ENCODE results near the gene WNT7A.

The WNT7A gene

DNA sequence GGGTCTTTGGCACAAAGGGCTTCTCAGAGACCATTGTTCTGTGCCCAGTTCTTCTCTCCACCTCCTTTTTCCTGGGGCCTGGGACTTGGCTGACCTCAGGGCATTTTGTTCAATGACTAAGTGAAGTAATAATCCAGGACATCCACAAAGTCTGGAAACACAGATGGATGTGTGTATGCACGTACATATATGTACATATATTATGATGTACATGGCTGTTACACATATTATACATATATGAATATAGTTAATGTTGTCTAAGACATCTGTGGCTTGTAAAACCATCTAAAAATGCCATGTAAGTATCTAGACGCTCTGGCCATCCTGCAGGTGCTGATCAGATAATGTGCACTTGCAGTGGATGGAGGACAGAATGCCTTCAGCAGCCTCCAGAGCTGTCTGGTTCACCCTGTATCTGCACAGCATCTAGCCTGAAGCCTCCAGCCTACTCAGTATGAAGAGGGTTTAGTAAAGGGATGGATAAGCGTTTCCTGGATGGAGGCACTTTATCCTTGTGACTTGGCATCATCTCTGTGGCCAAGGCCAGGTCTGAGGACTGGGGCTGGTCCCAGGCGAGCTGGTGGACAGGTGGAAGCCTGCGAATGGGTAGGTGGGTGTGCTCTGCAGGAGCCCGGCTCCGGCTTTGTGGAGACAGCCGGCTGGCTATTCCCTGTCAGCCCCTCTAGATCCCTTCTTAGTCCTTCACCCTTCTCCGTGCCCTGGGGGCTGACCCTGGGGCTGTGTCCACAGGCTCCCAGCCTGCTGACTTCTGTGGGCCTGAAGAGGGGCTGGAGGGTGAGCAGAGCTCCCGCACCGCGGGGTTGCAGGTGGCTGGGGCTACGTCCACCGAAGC lies 88.4 kb downstream of the WNT7A start:
- no peak for TF ChIP-seq EZH2phosphoT487 (IDR thresholded peaks at IDR 0.05; ENCODE audit: borderline replicate concordance)
- TF ChIP-seq, protein P1, sequence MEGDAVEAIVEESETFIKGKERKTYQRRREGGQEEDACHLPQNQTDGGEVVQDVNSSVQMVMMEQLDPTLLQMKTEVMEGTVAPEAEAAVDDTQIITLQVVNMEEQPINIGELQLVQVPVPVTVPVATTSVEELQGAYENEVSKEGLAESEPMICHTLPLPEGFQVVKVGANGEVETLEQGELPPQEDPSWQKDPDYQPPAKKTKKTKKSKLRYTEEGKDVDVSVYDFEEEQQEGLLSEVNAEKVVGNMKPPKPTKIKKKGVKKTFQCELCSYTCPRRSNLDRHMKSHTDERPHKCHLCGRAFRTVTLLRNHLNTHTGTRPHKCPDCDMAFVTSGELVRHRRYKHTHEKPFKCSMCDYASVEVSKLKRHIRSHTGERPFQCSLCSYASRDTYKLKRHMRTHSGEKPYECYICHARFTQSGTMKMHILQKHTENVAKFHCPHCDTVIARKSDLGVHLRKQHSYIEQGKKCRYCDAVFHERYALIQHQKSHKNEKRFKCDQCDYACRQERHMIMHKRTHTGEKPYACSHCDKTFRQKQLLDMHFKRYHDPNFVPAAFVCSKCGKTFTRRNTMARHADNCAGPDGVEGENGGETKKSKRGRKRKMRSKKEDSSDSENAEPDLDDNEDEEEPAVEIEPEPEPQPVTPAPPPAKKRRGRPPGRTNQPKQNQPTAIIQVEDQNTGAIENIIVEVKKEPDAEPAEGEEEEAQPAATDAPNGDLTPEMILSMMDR (conservative IDR thresholded peaks at IDR 0.05; ENCODE audit: low read length) = no peak

DNA sequence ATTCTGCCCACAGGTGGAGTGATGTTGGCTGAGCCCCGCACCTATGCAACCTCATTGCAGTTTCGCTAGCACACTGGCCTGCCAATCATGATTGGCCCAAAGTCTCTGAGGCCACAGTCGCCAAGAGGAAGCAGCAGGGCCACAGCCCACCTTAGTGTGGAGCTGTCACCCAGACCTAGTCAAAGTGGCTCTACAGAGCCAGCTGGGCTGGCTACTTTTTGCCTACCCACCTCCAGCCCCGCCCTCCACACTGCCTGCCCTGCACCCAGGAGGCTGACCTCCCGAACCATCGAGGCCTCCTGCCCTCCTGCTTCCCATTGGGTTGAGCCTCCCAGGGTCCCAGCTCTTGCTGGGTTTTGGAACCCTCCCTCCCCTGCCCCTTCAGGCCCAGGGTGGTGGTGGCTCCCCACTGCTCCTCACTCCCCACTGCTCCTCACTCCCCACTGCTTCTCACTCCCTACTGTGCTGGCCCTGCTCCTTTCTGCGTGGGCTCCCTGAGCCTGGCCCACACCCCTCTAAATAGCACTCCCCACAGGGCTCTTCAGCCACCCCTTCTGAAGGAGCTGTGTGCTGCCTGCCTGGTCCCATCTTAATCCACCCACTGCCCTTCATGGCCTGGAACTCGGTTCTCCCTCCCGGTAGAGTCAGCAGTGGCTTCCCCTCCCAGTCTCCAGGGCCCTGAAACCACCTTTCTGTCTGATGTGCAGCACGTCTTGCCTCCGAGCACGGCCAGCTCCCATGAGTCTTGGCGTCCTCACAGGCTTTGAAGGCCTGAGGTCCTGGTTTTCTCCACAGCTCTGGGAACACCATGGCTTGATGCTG lies 89.3 kb downstream of the WNT7A start:
- Histone ChIP-seq H2AFZ (ENCODE audit: low read length) (no peak overlapping the region), H3K9me3 (ENCODE audit: insufficient read depth, low read depth, low read length) (no peaks in the 10 kb centered on the region), H3K4me3 (ENCODE audit: low read length, poor library complexity, severe bottlenecking) (no peak overlapping the region), H3K4me2 (ENCODE audit: low read depth, low read length, poor library complexity, severe bottlenecking) (no peak overlapping the region), H3K9ac (ENCODE audit: low read depth, low read length, poor library complexity, severe bottlenecking) (no peak overlapping the region), H3K79me2 (ENCODE audit: insufficient read depth, low read length) (no peaks in the 10 kb centered on the region), H3K9me2 (replicated peaks; ENCODE audit: low read depth, low read length) (no peaks in the 10 kb centered on the region), H3K36me3 (ENCODE audit: insufficient read depth, low read length) (no peaks in the 10 kb centered on the region), H3K27me3 (ENCODE audit: insufficient read depth, low read length, poor library complexity, severe bottlenecking) (no peaks in the 10 kb centered on the region), H3F3A (ENCODE audit: low read depth) (no peaks in the 10 kb centered on the region), H4K20me1 (ENCODE audit: insufficient read depth, low read length, poor library complexity, severe bottlenecking) (no peaks in the 10 kb centered on the region), H3K4me1 (ENCODE audit: insufficient read depth, low read length, poor library complexity, severe bottlenecking) (no peaks in the 10 kb centered on the region)
- TF ChIP-seq, protein P1 (conservative IDR thresholded peaks at IDR 0.05; ENCODE audit: low read length) = no peak
- no peak for TF ChIP-seq EZH2phosphoT487 (IDR thresholded peaks at IDR 0.05; ENCODE audit: borderline replicate concordance)

More for the DNA sequence above, 88.4 kb downstream of the WNT7A start:
- Histone ChIP-seq H3K4me2 (ENCODE audit: low read depth, low read length, poor library complexity, severe bottlenecking) (no peak overlapping the region), H2AFZ (ENCODE audit: low read length) (no peak overlapping the region), H3K4me3 (ENCODE audit: low read length, poor library complexity, severe bottlenecking) (no peak overlapping the region), H3K9me2 (replicated peaks; ENCODE audit: low read depth, low read length) (no peaks in the 10 kb centered on the region), H3K9me3 (ENCODE audit: insufficient read depth, low read depth, low read length) (no peaks in the 10 kb centered on the region), H3K4me1 (ENCODE audit: insufficient read depth, low read length, poor library complexity, severe bottlenecking) (no peaks in the 10 kb centered on the region), H3K36me3 (ENCODE audit: insufficient read depth, low read length) (no peaks in the 10 kb centered on the region), H3F3A (ENCODE audit: low read depth) (no peaks in the 10 kb centered on the region), H4K20me1 (ENCODE audit: insufficient read depth, low read length, poor library complexity, severe bottlenecking) (no peaks in the 10 kb centered on the region), H3K9ac (ENCODE audit: low read depth, low read length, poor library complexity, severe bottlenecking) (no peak overlapping the region), H3K27me3 (ENCODE audit: insufficient read depth, low read length, poor library complexity, severe bottlenecking) (no peaks in the 10 kb centered on the region), H3K79me2 (ENCODE audit: insufficient read depth, low read length) (no peaks in the 10 kb centered on the region)

DNA sequence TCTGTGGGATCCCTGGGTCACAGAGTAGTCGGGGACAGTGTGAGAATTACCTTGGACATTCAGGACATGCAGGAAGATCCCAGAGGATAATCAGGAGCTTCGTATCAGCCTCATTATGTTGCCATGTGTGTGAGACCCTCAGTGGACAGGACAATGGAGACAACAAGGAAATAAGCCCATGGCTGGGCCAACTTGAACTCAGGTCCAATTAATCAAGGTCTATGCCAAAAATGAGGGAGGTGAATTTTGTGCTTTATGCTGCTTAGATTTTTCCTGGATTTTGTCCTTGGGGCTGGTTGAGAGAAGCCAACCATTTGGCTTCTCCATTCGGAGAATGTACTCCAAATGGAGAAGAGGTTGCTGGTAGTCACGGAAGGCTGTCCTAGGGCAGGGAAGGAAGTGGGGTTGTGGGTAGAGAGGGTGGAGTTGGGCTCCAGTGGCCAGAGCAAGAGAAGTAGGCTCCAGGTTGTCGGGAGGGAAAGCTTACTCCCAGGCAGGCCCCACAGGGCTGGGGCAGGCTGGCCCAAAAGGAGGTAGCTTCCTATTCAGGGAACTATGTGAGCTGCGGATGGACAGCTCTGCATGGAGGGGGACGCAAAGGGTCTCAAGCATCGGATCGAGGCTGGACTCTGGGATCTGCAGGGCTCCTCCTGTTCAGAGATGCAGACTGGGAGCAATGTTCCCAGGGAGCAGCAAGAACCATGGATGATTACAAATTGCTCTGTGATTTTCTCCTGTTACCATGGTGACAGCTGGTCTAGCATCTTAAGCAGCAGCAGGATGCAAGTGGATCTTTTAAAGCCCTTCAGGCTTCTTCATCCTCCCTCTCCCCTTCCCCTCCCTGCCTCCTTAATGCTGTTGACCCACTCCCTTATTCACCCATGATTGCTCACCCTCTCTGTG lies 91.1 kb downstream of the WNT7A start:
- TF ChIP-seq, protein P1 (conservative IDR thresholded peaks at IDR 0.05; ENCODE audit: low read length) = no peak
- TF ChIP-seq EZH2phosphoT487 (IDR thresholded peaks at IDR 0.05; ENCODE audit: borderline replicate concordance) = no peak
- H3K9ac ChIP-seq (ENCODE audit: low read depth, low read length, poor library complexity, severe bottlenecking) = no peak overlapping the region
- H3K27me3 ChIP-seq (ENCODE audit: insufficient read depth, low read length, poor library complexity, severe bottlenecking) = no peaks in the 10 kb centered on the region
- no peak overlapping the region for H3K4me3 ChIP-seq (ENCODE audit: low read length, poor library complexity, severe bottlenecking)
- H3K4me2 ChIP-seq (ENCODE audit: low read depth, low read length, poor library complexity, severe bottlenecking) = no peak overlapping the region
- no peaks in the 10 kb centered on the region for H3K36me3 ChIP-seq (ENCODE audit: insufficient read depth, low read length)
- H3K9me3 ChIP-seq (ENCODE audit: insufficient read depth, low read depth, low read length) = no peaks in the 10 kb centered on the region
- no peaks in the 10 kb centered on the region for H3K4me1 ChIP-seq (ENCODE audit: insufficient read depth, low read length, poor library complexity, severe bottlenecking)
- H3K9me2 ChIP-seq (replicated peaks; ENCODE audit: low read depth, low read length) = no peaks in the 10 kb centered on the region
- no peak overlapping the region for H2AFZ ChIP-seq (ENCODE audit: low read length)
- H4K20me1 ChIP-seq (ENCODE audit: insufficient read depth, low read length, poor library complexity, severe bottlenecking) = no peaks in the 10 kb centered on the region
- H3F3A ChIP-seq (ENCODE audit: low read depth) = no peaks in the 10 kb centered on the region
- H3K79me2 ChIP-seq (ENCODE audit: insufficient read depth, low read length) = no peaks in the 10 kb centered on the region
